GM23248 (cell line): ENCODE data around the gene LEUTX.

Experiments
- EZH2 ChIP-seq: fragments of 200-600 bp; sonication (generic); IDR thresholded peaks from 2 replicates; pipeline ENCODE4 v1.6.1; 2018; ENCODE audit warnings: antibody characterized with exemption, mild to moderate bottlenecking; ENCODE audit not compliant: insufficient read depth, poor library complexity, severe bottlenecking
- EZH2phosphoT487 ChIP-seq: fragments of 200-600 bp; sonication (generic); IDR thresholded peaks from 2 replicates; pipeline ENCODE4 v1.6.1; 2018; ENCODE audit warnings: antibody characterized with exemption, moderate library complexity, mild to moderate bottlenecking, low read depth; ENCODE audit not compliant: insufficient read depth

DNA sequence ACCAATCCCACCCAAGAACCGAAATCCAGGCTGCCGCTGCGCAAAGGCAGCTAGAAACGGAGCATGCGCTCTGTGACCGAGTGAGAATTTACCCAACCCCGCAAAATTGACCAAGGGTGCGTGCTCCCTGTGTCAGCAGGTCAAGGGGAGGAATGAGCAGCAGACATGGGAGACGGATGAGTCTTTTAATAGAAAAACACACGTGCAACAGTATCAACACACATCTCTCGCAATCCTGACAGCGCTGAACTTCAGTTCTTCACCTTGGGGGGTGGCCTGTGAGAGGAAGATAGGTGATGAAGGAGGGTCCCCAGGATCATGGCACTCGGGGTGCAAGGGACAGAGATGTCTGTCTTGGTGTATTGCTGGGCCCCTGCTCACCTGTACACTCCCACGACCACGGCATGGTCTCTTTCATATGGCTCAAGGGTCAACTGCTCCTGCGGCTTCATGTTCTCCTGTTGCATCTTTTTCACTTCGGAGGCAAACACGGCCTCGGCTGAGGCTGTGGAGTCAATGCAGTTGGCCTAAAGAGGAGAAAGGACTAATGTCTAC lies 55.7 kb downstream of the LEUTX start:
- no peak for TF ChIP-seq EZH2
- TF ChIP-seq EZH2phosphoT487, result no peak
